Measurements from ENCODE around the gene SLC9A2.

Gene SLC9A2, protein sequence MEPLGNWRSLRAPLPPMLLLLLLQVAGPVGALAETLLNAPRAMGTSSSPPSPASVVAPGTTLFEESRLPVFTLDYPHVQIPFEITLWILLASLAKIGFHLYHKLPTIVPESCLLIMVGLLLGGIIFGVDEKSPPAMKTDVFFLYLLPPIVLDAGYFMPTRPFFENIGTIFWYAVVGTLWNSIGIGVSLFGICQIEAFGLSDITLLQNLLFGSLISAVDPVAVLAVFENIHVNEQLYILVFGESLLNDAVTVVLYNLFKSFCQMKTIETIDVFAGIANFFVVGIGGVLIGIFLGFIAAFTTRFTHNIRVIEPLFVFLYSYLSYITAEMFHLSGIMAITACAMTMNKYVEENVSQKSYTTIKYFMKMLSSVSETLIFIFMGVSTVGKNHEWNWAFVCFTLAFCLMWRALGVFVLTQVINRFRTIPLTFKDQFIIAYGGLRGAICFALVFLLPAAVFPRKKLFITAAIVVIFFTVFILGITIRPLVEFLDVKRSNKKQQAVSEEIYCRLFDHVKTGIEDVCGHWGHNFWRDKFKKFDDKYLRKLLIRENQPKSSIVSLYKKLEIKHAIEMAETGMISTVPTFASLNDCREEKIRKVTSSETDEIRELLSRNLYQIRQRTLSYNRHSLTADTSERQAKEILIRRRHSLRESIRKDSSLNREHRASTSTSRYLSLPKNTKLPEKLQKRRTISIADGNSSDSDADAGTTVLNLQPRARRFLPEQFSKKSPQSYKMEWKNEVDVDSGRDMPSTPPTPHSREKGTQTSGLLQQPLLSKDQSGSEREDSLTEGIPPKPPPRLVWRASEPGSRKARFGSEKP

DNA sequence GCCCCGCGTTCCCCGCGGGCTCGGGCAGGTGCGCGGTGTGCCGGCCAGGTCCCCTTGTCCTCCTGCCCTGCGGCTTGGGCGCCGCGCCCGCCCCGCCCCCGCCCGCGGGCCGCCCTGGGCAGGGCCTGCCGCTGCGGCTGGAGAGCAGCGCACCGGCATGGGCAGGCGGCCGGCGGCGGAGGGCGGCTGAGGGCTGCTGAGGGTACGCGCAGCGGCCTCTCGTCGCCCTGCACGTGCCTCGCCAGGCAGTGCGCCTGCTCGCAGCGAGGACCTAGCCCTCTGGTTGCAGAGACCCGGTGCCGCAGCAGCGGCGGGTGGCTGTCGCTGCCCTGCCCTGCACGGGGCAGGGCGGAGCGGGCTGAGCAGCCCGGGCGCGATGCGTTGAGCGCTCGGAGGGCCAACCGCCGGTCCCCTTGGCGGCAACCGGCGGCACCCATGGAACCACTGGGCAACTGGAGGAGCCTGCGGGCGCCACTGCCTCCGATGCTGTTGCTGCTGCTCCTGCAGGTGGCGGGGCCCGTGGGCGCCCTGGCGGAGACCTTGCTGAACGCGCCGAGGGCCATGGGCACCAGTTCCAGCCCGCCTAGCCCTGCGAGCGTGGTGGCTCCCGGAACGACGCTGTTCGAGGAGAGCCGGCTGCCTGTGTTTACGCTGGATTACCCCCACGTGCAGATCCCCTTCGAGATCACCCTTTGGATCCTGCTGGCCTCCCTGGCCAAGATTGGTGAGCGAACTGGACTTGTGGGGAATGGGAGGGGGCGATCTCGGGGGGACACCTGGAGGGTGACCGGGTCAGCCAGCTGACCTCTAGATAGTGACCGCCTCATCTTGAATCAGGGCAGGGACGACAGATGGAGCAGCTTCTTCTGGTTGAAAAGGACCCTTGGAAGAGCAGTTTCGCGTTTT is at the start of gene SLC9A2:
Gene SLC9A2, plus strand, starts transcription at position 140 of the 906 bp plus-strand sequence. Its CDS starts 296 bp downstream, at position 436.
- DNase-seq (ENCODE audit: low spot score), result no peak

- DNase-seq (ENCODE audit: low spot score), result no peak
Observed at GRCh38 chr2:102575888-102576287, 43.5 kb upstream of the SLC9A2 start.

- DNase-seq (ENCODE audit: low spot score), result no peak
Observed at GRCh38 chr2:102578376-102578775, 41.0 kb upstream of the SLC9A2 start.

DNA sequence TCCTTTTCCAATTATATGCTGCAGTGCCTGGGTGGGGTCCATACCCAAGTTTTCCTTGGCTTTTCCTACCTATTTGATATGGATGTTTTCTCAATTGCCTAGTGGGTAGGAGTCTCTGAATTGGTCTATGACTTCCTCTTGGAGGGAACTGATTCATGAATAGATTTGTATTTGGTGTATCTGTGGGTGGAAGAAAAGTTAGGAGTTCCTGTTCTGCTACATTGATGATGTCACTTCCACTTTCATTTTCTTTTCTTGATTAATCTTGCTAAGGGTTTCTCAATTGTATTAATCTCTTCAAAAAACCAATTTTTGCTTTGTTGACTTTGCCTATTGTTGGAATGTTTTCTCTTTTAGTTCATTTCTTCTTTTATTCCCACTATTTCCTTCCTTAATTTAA is 37.4 kb upstream of the SLC9A2 start:
- DNase-seq (ENCODE audit: low spot score), result no peak

- no peak for DNase-seq (ENCODE audit: low spot score)
Observed at GRCh38 chr2:102582845-102583244, 36.5 kb upstream of the SLC9A2 start.

DNA sequence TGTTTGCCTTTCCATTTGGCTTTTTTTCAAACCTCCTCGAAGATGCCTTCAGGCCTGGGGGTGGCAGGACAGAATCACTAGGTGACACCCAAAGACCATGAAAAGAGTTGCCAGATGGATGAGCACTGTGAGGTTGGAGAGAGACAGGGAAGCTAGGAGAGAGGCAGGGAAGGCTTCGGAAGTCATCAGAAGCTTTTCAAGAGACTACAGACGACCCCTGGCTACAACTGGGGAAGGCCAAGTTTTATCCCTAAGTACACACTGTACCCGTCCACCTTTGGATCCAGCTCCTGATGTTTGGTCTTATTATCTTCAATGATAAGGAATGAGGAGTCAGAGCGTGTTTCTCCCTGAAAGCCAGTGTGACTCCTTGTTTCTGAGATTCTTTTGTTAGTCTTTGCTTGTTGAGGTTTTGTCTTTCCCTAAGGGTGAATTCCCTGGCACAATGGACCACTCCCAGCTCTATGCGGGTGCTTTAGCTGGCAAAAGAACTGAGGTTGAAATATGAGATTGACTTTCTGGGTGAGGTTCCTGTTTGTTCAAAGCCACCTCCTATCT is 33.4 kb upstream of the SLC9A2 start:
- DNase-seq (ENCODE audit: low spot score), result no peak

GRCh38 chr2:102588213-102588939 is 31.0 kb upstream of the SLC9A2 start:
- DNase-seq (ENCODE audit: low spot score), result no peak

- DNase-seq (ENCODE audit: low spot score), result no peak
Observed at GRCh38 chr2:102589444-102589843, 29.9 kb upstream of the SLC9A2 start.

DNA sequence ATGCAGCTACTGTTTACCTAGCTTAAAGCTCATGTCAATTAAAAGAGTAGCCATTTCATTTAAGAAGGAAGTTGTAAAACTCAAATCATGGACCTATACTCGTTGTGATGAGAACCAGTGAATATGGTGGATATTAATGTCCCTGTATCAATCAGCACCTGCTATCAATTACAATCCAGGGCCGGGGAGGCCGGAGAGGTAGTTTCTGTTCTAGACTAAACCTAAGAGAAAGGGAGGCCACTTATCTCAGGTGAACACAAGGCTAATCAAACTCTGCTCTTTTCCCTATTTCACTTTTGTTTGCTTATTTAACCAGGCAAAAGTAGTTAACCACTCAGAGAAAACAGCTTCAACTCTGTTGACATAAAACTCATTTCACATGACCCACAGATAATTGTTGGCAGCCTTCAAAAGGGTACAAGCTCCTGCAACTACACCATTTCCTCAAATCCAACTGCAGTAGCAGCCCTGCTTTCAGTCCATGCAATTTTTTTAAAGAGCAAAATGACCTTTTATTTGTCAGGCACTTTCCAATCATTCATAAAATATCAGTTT is 27.8 kb upstream of the SLC9A2 start:
- no peak for DNase-seq (ENCODE audit: low spot score)

DNA sequence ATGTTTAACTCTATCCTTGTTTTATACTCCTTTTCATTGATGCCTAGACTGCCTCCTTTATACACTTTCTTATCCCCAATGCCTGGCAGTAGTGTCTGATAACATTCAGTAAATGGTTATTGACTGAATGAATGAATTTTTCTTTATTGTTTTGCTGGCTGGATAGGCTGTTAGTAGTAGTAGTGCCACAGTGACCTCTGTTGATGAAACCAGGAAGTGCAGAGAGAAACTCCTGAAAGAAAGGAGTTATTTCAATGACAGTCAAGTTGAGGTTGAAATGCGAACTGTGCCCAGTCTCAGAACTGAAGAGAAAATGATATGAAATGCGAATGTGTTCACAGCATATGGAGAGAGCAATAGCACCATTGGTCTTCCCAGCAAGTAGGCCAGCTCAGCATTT is 26.8 kb upstream of the SLC9A2 start:
- no peak for DNase-seq (ENCODE audit: low spot score)

DNA sequence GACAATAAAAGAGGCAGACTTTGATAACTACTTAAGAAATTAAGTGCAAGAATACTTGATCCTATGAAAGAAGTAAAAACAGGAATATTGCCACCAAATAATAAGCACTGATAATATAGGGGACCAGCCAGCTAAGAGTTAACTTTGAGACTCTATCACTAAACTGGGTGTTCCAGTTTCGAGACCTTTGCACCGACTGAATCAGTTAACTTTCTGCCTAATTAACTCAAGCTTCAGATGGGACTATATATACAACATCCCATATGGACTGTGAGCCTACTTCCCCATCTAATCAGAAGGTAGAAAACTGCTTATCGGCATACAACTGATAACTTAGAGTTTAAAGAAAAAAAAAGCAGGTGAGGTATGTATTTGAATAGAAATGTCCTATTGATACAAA is 25.8 kb upstream of the SLC9A2 start:
- no peak for DNase-seq (ENCODE audit: low spot score)

DNA sequence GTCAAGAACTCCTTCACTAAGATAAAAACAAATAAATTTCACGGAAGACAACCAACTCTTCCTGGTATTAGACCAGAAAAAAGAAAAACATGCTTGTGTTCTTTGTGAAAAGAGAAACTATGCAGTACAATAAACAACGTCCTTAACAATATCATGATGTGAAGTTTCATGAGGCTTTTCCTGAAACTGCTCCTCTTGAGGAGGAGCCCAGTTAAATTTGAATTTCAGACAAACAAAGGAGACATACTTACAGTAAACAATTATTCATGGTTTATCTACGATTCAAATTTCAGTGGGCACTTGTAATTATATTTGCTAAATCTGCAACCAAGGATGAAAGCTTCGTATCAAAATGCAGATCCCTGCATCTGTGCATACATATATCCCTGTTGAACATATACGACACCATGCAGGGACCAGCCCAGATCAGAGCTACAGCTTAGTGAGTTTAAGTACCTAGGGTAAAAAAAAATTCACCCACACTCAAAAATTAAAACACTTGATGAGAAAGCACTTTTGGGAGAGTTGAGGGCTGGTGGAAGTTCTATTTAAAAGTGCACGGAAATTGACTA is 24.8 kb upstream of the SLC9A2 start:
- DNase-seq (ENCODE audit: low spot score), result no peak

DNA sequence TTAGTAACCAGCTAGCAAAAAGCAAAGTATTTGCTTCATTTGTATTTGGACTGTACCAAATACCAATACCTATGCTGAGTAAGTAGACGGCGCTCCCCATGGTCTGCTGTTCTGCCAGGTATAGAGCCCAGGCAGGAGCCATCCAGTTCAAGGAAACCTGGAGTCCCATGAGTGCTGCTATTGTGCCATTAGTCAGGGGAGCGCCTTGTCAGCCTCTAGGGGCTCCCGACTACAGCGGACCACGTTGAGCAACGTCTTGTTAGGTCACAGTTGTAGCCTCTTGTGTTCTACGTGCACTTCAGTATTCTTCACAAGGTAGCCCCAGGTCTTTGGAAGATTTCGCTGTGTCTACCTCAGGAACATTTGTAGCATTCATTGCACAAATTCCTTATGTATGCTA is 21.6 kb upstream of the SLC9A2 start:
- DNase-seq (ENCODE audit: low spot score), result no peak

DNA sequence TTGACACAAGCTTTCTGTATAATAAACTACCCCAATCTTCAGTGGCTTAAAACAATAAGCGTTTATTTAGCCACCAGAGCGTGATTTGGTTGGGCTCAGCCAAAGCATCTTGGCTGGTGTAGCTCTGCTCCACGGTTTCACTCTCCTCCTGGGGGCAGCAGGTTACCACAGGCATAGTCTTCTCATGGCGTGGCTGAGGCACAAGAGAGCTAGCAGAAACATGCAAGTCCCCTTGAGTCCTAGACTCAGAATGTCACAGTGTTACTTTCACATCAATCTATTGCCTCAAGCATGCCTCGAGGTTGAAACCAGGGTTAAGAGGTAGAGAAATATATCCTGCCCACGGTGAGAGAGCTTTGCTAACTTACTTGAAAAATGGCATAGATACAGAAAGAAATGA is 19.9 kb upstream of the SLC9A2 start:
- no peak for DNase-seq (ENCODE audit: low spot score)

DNA sequence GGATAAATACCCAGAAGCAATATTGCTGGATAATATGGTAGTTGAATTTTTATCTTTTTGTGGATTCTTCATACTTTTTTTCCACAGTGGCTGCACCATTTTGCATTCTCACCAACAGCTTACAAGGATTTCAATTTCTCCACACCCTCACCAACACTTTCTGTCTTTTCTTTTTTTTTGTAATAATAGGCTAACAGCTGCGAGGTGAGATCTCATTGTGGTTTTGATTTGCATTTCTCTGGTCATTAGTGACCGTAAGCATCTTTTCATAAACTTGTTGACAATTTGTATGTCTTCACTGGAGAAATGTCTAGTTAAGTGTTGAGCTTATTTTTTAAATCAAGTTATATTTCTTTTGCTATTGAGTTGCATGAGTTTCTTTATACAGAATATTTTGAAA is 17.6 kb upstream of the SLC9A2 start:
- DNase-seq (ENCODE audit: low spot score), result no peak

GRCh38 chr2:102603904-102604303 is 15.4 kb upstream of the SLC9A2 start:
- DNase-seq (ENCODE audit: low spot score), result no peak

GRCh38 chr2:102604769-102605168 is 14.6 kb upstream of the SLC9A2 start:
- DNase-seq (ENCODE audit: low spot score), result no peak

- no peak for DNase-seq (ENCODE audit: low spot score)
Observed at GRCh38 chr2:102606353-102606752, 13.0 kb upstream of the SLC9A2 start.

DNA sequence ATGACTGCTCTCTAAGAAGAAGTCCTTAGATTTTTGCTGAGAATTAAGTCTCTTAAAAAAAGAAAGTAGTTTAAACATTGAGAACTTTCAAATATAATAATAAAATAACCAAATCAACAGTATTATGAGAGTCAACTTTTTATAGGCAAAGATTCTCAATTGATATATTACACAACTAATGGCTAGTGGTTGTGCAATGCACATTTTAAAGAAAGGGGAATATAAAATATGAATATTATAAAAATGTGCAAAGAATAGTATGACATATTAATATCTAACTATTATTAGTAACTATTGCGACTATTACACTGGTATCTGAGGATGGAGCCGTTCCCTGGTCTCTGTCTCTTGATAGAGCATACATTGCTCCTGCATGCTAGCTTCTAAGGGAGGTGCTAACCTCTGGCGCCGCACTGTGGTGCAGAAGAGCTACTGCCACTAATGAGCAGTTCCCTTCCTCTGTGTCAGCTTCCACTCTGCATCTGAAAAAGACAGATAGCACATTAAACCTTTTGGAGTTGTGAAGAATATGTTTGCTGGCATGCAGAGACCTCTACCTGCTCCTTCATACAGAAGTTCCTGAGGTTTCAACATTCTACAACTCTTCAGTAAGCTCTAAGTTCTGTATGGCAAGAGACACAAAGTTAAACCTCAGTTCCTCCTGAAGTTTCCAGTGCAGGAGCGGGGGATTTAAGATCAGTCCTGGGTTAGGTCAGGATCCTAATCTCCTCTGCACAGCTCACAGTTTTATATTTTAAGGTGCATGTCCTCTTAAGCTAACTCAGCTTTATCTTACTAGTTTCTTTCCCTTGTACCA is 3.5 kb upstream of the SLC9A2 start:
- peak; percentile 45 for DNase-seq (ENCODE audit: low spot score)
